Raji (cell line): Measurements from ENCODE around the gene PPIL6.

ENCODE experiments used
- POLR2A ChIP-seq: IDR thresholded peaks from 2 replicates; pipeline ENCODE4 v1.6.1; 2011; ENCODE audit warnings: low read depth, low read length, control low read depth; ENCODE audit not compliant: insufficient read depth

PPIL6 gene

GRCh38 chr6:109345986-109346385 lies 94.4 kb downstream of the PPIL6 start:
- no peak for TF ChIP-seq POLR2A

GRCh38 chr6:109344226-109344625 lies 96.2 kb downstream of the PPIL6 start:
- no peak for TF ChIP-seq POLR2A

- TF ChIP-seq POLR2A: no peak
Measured at GRCh38 chr6:109343518-109343917, 96.9 kb downstream of the PPIL6 start.

- TF ChIP-seq POLR2A: no peak
Measured at GRCh38 chr6:109342911-109343310, 97.5 kb downstream of the PPIL6 start.

GRCh38 chr6:109342506-109342905 lies 97.9 kb downstream of the PPIL6 start:
- TF ChIP-seq POLR2A: no peak

- no peak for TF ChIP-seq POLR2A
Measured at GRCh38 chr6:109340811-109341210, 99.6 kb downstream of the PPIL6 start.
